Measurements from ENCODE around the gene MCTS1.

The MCTS1 gene

GRCh38 chrX:120653000-120653399 is 49.1 kb downstream of the MCTS1 start:
- TF ChIP-seq POLR2AphosphoS5 (IDR thresholded peaks at IDR 0.05; ENCODE audit: borderline replicate concordance, low read depth, low read length) (no peak), FOXP2 (optimal IDR thresholded peaks at IDR 0.05; ENCODE audit: control extremely low read depth, extremely low read length, insufficient read depth) (no peak), EZH2 (IDR thresholded peaks at IDR 0.05) (no peak)
- H3K27ac ChIP-seq: no peak overlapping the region
- no peak overlapping the region for H3K9ac ChIP-seq (ENCODE audit: insufficient read length)
- no peaks in the 10 kb centered on the region for H3K36me3 ChIP-seq (ENCODE audit: insufficient read depth, low read length)
- H3K4me3 ChIP-seq: no peak overlapping the region
- no peaks in the 10 kb centered on the region for H3K9me3 ChIP-seq (ENCODE audit: low read depth, low read length)
- no peak for DNase-seq (ENCODE audit: low read depth, low spot score)

GRCh38 chrX:120660637-120661036 is 56.7 kb downstream of the MCTS1 start:
- H3K4me3 ChIP-seq: no peak overlapping the region
- no peak overlapping the region for H3K9ac ChIP-seq (ENCODE audit: insufficient read length)
- no peaks in the 10 kb centered on the region for H3K36me3 ChIP-seq (ENCODE audit: insufficient read depth, low read length)
- no peaks in the 10 kb centered on the region for H3K9me3 ChIP-seq (ENCODE audit: low read depth, low read length)
- no peak for DNase-seq (ENCODE audit: low read depth, low spot score)
- H3K27ac ChIP-seq: no peak overlapping the region
- no peak for TF ChIP-seq EZH2 (IDR thresholded peaks at IDR 0.05)
- TF ChIP-seq POLR2AphosphoS5 (IDR thresholded peaks at IDR 0.05; ENCODE audit: borderline replicate concordance, low read depth, low read length): no peak
- no peak for TF ChIP-seq FOXP2 (optimal IDR thresholded peaks at IDR 0.05; ENCODE audit: control extremely low read depth, extremely low read length, insufficient read depth)

Measured in SK-N-MC (cell line).